GM12878 (cell line): ENCODE results near the gene DDAH1. TPM values are rescaled to one million over a fixed set of nuclear protein-coding genes. Genes with fewer than 3 reads are reported as not detected.

ENCODE experiments used
- CBFB ChIP-seq: IDR thresholded peaks from 2 replicates; pipeline ENCODE4 v1.6.1; 2016; ENCODE audit warnings: antibody characterized with exemption, low read depth
- CREB1 ChIP-seq: IDR thresholded peaks from 2 replicates; pipeline ENCODE4 v1.6.1; 2012; ENCODE audit warnings: low read depth, mild to moderate bottlenecking, inconsistent platforms
- E4F1 ChIP-seq: fragments of 450-650 bp; IDR thresholded peaks from 2 replicates; pipeline ENCODE4 v1.6.1; 2018; ENCODE audit warnings: borderline replicate concordance, mild to moderate bottlenecking; ENCODE audit not compliant: partially characterized antibody
- HDGF ChIP-seq: fragments of 450-650 bp; IDR thresholded peaks from 2 replicates; pipeline ENCODE4 v1.6.1; 2016; ENCODE audit warnings: antibody characterized with exemption
- IKZF2 ChIP-seq, 2 experiments: fragments of 450-650 bp; IDR thresholded peaks; 2 replicates each; pipeline ENCODE4 v1.6.1; 2017; ENCODE audit warnings: mild to moderate bottlenecking in 2 of 2, moderate library complexity in 2 of 2
- MEF2B ChIP-seq: fragments of 450-650 bp; IDR thresholded peaks from 2 replicates; pipeline ENCODE4 v1.6.1; 2018; ENCODE audit warnings: mild to moderate bottlenecking, moderate library complexity; ENCODE audit not compliant: partially characterized antibody, poor library complexity, severe bottlenecking
- NBN ChIP-seq: fragments of 450-650 bp; IDR thresholded peaks from 2 replicates; pipeline ENCODE4 v1.6.1; 2016
- NKRF ChIP-seq: fragments of 450-650 bp; conservative IDR thresholded peaks from 2 replicates; pipeline ENCODE4 v1.6.1; 2017; ENCODE audit warnings: mild to moderate bottlenecking, moderate library complexity
- NR2C1 ChIP-seq: fragments of 450-650 bp; IDR thresholded peaks from 2 replicates; pipeline ENCODE4 v1.6.1; 2017; ENCODE audit warnings: antibody characterized with exemption, mild to moderate bottlenecking, moderate library complexity
- NRF1 ChIP-seq: conservative IDR thresholded peaks from 2 replicates; pipeline ENCODE4 v1.6.1; 2011; ENCODE audit warnings: mild to moderate bottlenecking, low read depth, low read length, improper control_type of control experiment
- PML ChIP-seq: IDR thresholded peaks from 2 replicates; pipeline ENCODE4 v1.6.1; 2012; ENCODE audit warnings: low read length, inconsistent platforms
- POLR2A ChIP-seq: IDR thresholded peaks from 2 replicates; pipeline ENCODE4 v1.6.1; 2011; ENCODE audit warnings: low read depth, mild to moderate bottlenecking, low read length
- POLR2AphosphoS5 ChIP-seq: IDR thresholded peaks from 2 replicates; pipeline ENCODE4 v1.6.1; 2011; ENCODE audit warnings: mild to moderate bottlenecking, low read length, inconsistent platforms
- POU2F2 ChIP-seq: IDR thresholded peaks from 3 replicates; pipeline ENCODE4 v1.6.1; 2011; ENCODE audit warnings: low read depth, mild to moderate bottlenecking, low read length, borderline replicate concordance
- PRDM15 ChIP-seq: fragments of 450-650 bp; formaldehyde crosslinking; IDR thresholded peaks from 2 replicates; pipeline ENCODE4 v1.4.0; 2020; ENCODE audit warnings: mild to moderate bottlenecking, moderate library complexity
- RB1 ChIP-seq: fragments of 450-650 bp; formaldehyde crosslinking; IDR thresholded peaks from 2 replicates; pipeline ENCODE4 v1.6.1; 2017; ENCODE audit warnings: mild to moderate bottlenecking, borderline replicate concordance
- SKIL ChIP-seq: fragments of 450-650 bp; IDR thresholded peaks from 2 replicates; pipeline ENCODE4 v1.6.1; 2017; ENCODE audit warnings: mild to moderate bottlenecking, low read depth, inconsistent platforms; ENCODE audit not compliant: poor library complexity, severe bottlenecking
- SRF ChIP-seq, 2 experiments: IDR thresholded peaks; 2 replicates each; pipeline ENCODE4 v1.6.1; 2011; ENCODE audit warnings: low read depth in 2 of 2, low read length in 2 of 2, mild to moderate bottlenecking in 1 of 2, moderate library complexity in 1 of 2
- STAT1 ChIP-seq: fragments of 450-650 bp; conservative IDR thresholded peaks from 2 replicates; pipeline ENCODE4 v1.6.1; 2014; ENCODE audit warnings: antibody characterized with exemption, mild to moderate bottlenecking
- TCF7 ChIP-seq: IDR thresholded peaks from 2 replicates; pipeline ENCODE4 v1.6.1; 2014; ENCODE audit warnings: antibody characterized with exemption, borderline replicate concordance
- ZNF274 ChIP-seq: IDR thresholded peaks from one replicate; pipeline ENCODE4 v1.8.0; 2011; ENCODE audit not compliant: insufficient read length, insufficient read depth
- polyA plus RNA-seq, 11 experiments: library from polyadenylated mRNA; depleted of rRNA in 4 of 11; unstranded in 6 of 11; stranded (reverse) in 5 of 11; fragments of >200 nt; fragmentation: Nextera tagmentation in 4 of 11; fragmentation: Illumina TruSeq in 1 of 11; extraction: Ambion mirVana in 4 of 11; extraction: Trizol in 1 of 11; gene quantifications; 1 replicate in 1 of 11; 2 replicates in 10 of 11; pipeline versions ENCODE4 v1.2.1 to v1.2.3, GENCODE V29; 2011 to 2016; ENCODE audit warnings: inconsistent platforms in 2 of 11, missing spikeins in 2 of 11, low read depth in 1 of 11
- total RNA-seq, 4 experiments: library from RNA; depleted of rRNA in 3 of 4; stranded (reverse); fragments of >200 nt in 3 of 4; fragmentation: Illumina TruSeq in 1 of 4; extraction: Trizol in 1 of 4; gene quantifications; 2 replicates each; pipeline versions ENCODE4 v1.2.1 to v1.2.3, GENCODE V29; 2013 to 2021

The DDAH1 gene
- total and polyA plus RNA-seq, 10 of the 15 experiments (the other 5 are each of a cell fraction or from before 2014, with no cell fraction given), result 0.07 to 0.88 (median 0.27) TPM; not detected in 6

- no peak for TF ChIP-seq MEF2B
- TF ChIP-seq CBFB, result peak; percentile 50; the same call in 1 of the 2 replicates
- peak; percentile 83 for TF ChIP-seq POLR2A
- TF ChIP-seq NRF1, result peak; percentile 92
- TF ChIP-seq RB1, result peak; percentile 60; the same call in 1 of the 2 replicates
- peak; percentile 62; the same call in 1 of the 2 replicates for TF ChIP-seq POLR2AphosphoS5
- TF ChIP-seq TCF7, result no peak
- peak; percentile 67 for TF ChIP-seq NKRF
- peak; percentile 75 for TF ChIP-seq E4F1
- TF ChIP-seq SRF (IDR thresholded peaks at IDR 0.05; ENCODE audit: low read depth in 2 of 2, low read length in 2 of 2), result peak; percentile 100
- TF ChIP-seq NR2C1, result peak; percentile 89
- TF ChIP-seq STAT1, result no peak
- peak; percentile 49; the same call in 1 of the 2 replicates for TF ChIP-seq PML
- peak; percentile 98 for TF ChIP-seq CREB1
- no peak for TF ChIP-seq SKIL
- no peak; the same call in none of the 2 replicates for TF ChIP-seq NBN
- peak; percentile 92 for TF ChIP-seq HDGF
- TF ChIP-seq IKZF2 (IDR thresholded peaks at IDR 0.05), result peak in 1 of 2 experiments; percentile 44; a peak in 1 of 4 replicates
- TF ChIP-seq PRDM15, result no peak
- peak; percentile 57; the same call in 2 of the 3 replicates for TF ChIP-seq POU2F2
- no peak for TF ChIP-seq ZNF274
These were observed 188.6 kb downstream of the DDAH1 start, which contains the start of gene BCL10 (continued) for GRCh38 chr1:85276215-85276977.
